HG02763 (cell line): ENCODE results near the gene FCGBP.
"Not testable (repeated sequence)": the region's sequence is repeated elsewhere in the genome, so short reads cannot be mapped to it uniquely, and the experiment has no call there.

ENCODE experiments used
- ATAC-seq: cut with Tn5 transposase; IDR thresholded peaks from one replicate; pipeline ENCODE4 v1.9.1; 2021; ENCODE audit warnings: mild to moderate bottlenecking, moderate library complexity; ENCODE audit not compliant: unreplicated experiment

FCGBP gene

DNA sequence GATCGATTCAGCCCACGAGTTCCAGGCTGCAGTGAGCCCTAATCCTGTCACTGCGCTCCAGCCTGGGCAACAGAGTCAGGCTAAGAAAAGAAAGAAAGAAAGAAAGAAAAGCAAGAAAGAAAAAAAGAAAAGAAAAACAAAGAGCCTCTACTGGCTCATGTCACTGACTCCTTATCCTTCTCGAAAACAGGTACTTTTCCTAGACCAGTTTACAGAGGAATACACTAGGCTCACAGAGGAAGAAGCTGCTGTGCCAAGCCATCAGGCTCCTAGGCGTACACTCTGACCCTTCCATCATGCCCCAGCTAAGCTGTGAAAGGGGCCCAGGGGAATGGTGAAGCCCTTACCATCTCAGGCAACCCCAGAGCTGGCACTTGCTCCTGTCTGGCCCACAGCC lies 41.9 kb downstream of the FCGBP start:
- ATAC-seq = not testable (repeated sequence)

DNA sequence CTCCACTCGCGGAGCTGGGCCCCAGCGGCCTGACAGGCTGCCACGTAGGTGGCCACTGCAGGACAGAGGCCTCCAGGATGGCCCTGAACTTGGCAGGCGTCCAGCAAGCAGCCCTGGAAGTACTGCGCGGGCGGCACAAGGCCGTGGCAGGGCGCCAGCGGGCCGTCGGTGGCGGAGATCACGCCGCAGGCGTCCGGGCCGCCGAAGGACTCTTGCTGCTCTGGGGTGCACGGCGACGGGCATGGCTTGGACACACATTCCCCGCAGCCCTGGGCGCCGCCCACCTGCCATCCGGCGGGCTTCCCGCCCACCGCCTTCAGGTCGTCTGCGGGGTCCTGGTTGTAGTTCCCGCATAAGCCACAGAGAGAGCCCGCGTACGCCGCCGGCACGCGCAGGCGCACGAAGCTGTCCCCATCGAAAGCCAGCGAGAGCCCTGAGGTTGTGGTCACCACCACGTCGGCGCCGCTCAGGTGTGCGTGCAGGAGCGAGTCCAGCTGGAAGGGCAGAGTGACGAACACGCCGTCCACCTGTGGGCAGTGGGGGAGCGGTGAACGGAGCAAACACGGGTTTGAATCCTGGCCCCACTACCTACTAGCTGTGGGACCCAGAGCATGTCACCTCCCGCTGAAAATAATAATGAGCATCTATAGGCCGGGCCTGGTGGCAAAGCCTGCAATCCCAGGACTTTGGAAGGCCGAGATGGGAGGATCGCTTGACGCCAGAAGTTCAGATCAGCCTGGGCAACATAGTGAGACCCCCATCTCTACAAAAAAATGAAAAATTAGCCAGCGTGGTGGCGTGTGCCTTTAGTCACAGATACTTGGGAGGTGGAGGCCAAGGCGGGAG lies 42.6 kb downstream of the FCGBP start:
- ATAC-seq = not testable (repeated sequence)

DNA sequence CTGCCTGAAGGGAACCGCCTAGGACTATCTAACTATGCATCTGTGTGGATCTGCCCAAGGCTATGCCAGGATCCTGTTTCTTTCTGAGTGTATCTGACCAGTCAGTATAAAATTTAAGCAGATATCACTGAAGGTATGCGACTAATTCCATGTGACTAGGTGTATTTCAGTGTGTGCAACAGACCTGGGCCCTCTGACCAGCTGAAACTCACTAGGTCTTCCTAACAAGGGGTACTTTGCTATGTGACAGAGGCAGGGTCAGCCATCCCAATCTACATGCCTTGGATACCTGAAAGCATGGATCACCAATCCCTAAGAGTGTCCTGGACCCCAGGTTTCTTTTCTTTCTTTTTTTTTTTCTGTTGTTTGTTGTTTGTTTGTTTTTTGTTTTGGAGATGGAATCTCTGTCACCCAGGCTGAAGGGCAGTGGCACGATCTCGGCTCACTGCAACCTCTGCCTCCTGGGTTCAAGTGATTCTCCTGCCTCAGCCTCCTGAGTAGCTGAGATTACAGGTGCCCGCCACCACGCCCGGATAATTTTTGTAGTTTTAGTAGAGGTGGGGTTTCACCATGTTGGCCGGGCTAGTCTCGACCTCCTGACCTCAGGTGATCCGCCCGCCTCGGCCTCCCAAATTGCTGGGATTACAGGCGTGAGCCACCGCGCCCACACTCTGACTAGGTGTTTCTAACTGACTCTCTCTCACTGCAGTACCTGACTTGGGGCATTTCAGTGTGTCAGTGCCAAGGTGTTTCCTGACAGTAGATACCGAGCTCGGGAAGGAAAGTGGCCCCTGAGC lies 43.5 kb downstream of the FCGBP start:
- no peak for ATAC-seq

DNA sequence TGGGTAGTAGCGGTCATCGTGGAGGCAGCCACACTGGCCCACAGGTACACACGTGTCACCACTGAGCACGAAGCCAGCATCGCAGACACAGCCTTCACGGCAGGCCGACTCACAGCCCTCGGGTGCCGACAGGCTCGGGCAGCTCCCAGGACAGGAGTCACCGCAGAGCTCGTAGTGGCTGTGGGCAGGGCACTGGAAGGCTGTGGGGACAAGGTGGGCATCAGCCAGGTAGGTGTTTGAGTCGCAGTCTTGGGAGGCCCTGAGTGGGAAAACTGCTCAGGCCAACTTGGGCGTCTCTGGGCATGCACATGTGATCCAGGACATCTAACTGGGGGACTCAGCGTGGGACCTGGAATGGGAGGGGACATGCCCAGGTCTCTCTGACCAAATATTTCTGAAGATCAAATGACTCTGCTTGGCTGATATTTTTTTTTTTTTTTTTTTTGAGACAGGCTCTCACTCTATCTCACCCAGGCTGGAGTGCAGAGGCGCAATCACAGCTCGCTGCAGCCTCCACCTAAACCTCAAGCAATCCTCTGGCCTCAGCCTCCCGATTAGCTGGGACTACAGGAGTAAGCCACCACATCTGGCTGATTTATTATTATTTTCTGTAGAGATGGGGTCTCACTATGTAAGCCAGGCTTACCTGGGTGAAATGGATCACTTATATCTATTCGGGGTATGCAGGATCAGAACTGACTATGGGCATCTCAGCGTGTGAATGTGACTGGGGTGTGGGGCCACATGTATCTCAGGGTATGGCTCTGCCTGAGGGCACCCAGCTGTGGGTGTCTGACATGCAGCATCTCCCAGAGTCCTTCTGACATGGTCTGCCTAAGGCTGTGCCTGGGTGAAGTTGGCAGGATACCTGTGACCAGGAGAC lies 44.3 kb downstream of the FCGBP start:
- not testable (repeated sequence) for ATAC-seq

DNA sequence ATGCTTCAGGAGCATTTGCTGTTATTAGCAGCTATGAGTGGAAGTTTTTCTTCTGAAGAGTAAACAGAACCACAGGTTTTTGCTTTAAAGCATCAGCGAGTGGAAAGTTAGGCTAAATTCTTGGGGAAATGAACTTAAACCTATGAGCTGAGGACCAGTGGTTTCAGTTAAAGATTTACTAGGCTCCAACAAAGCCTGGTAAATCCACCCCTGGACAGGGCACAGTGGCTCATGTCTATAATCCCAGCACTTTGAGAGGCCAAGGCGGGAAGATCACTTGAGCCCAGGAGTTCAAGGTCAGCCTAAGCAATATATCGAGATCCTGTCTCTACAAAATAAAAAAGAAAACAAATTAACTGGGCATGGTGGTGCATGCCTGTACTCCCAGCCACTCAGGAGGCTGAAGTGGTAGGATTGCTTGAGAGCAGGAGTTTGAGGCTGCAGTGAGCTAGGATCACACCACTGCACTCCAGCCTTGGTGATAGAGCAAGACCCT lies 46.9 kb downstream of the FCGBP start:
- not testable (repeated sequence) for ATAC-seq

DNA sequence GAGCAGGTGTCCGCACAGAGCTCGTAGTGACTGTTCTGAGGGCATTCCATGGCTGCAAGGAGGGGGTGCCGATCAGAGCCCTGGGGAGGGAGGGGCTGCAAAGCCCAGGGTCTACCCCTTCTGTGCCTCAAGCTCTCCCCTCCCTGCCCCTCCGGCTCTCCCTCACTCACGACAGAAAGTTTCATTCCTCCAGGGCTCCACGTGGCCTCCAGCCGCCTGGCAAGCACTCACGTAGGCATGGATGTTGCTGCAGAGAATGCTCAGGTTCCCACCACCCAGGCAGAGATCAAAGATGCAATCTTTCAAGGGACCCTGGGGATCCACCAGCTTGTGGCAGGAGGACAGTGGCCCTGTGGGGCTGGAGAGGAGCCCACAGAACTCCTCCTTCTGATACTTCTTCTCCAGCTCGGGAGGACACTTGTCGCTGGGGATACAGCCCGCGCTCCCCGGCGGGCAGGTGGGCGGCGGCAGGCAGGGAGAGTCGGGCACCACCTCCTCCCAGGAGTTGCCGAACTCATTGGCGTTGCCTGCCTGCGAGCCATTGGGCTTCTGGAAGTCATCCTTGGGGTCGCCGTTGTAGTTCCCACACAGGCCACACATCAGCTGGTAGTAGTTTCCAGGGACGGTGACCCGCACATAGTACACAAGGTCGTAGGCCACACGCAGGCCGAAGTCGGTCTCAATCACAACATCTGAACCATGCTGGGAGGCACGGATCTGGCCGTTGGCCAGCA lies 48.4 kb downstream of the FCGBP start:
- not testable (repeated sequence) for ATAC-seq

DNA sequence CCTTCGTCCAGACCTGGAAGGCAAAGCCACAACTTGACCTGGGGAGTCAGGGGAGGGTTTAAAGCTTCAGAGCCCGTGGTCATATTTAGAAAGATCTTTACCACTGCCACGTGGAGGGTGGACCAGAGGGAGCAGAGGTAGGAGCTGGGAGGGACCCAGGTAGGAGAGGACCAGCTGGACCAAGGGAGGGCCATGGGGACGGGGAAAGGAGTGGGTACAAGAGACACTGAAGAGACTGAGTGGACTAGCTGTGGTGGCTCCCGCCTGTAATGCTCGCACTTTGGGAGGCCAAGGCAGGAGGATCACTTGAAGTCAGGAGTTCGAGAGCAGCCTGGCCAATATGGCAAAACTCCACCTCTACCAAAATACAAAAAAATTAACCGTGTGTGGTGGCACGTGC lies 49.7 kb downstream of the FCGBP start:
- ATAC-seq = not testable (repeated sequence)
